ENCODE data around the gene UCP3.

Gene UCP3

DNA sequence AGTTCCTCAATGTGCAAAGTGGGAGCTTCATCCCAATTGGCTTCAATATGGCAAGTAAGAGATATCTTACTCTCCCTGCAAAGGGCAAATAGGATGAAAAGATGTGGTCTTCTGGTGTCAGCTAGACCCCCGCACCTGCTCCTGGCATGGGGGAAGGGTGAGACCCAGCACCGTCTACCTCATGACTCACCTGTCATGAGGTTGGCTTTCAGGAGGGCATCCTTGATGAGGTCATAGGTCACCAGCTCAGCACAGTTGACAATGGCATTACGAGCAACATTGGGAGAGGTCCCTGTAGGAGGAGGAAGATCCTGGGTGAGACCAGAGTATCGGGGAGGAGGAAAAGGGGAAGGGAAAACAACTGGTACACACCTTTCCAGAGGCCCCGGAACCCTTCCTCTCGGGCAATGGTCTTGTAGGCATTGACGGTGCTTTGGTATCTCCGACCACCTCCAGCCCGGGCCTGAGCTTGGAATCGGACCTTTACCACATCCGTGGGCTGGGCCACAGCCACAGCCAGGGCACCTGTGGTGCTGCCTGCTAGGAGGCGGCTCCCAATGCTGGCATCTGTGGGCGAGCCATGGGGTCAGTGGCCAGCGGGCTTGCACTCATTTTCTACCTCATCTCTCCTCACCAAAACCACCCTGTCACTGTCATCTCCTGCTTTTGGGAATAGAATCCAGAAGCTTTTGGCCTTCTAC, 32.3 kb downstream of the UCP3 start:
- no peak for DNase-seq (ENCODE audit: low read depth)

DNA sequence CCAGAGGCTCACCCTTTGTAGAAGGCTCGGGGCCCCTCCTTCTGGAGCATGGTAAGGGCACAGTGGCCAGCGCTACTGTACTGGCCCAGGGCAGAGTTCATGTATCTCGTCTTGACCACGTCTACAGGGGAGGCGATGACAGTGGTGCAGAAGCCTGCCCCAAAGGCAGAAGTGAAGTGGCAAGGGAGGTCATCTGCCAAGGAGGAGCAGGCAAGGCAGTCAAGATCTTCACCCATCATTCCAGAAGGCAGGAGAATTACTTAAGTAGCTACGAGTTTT, 33.5 kb downstream of the UCP3 start:
- H3K4me3 ChIP-seq (ENCODE audit: low read depth, low read length) = no peak overlapping the region
- TF ChIP-seq, protein P1, sequence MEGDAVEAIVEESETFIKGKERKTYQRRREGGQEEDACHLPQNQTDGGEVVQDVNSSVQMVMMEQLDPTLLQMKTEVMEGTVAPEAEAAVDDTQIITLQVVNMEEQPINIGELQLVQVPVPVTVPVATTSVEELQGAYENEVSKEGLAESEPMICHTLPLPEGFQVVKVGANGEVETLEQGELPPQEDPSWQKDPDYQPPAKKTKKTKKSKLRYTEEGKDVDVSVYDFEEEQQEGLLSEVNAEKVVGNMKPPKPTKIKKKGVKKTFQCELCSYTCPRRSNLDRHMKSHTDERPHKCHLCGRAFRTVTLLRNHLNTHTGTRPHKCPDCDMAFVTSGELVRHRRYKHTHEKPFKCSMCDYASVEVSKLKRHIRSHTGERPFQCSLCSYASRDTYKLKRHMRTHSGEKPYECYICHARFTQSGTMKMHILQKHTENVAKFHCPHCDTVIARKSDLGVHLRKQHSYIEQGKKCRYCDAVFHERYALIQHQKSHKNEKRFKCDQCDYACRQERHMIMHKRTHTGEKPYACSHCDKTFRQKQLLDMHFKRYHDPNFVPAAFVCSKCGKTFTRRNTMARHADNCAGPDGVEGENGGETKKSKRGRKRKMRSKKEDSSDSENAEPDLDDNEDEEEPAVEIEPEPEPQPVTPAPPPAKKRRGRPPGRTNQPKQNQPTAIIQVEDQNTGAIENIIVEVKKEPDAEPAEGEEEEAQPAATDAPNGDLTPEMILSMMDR (IDR thresholded peaks at IDR 0.05; ENCODE audit: control insufficient read depth, extremely low read depth, insufficient read depth) = no peak
- no peak for DNase-seq (ENCODE audit: low read depth)

More for the DNA sequence above, 32.3 kb downstream of the UCP3 start:
- TF ChIP-seq, protein P1 (IDR thresholded peaks at IDR 0.05; ENCODE audit: control insufficient read depth, extremely low read depth, insufficient read depth) = no peak
- H3K4me3 ChIP-seq (ENCODE audit: low read depth, low read length) = no peak overlapping the region

DNA sequence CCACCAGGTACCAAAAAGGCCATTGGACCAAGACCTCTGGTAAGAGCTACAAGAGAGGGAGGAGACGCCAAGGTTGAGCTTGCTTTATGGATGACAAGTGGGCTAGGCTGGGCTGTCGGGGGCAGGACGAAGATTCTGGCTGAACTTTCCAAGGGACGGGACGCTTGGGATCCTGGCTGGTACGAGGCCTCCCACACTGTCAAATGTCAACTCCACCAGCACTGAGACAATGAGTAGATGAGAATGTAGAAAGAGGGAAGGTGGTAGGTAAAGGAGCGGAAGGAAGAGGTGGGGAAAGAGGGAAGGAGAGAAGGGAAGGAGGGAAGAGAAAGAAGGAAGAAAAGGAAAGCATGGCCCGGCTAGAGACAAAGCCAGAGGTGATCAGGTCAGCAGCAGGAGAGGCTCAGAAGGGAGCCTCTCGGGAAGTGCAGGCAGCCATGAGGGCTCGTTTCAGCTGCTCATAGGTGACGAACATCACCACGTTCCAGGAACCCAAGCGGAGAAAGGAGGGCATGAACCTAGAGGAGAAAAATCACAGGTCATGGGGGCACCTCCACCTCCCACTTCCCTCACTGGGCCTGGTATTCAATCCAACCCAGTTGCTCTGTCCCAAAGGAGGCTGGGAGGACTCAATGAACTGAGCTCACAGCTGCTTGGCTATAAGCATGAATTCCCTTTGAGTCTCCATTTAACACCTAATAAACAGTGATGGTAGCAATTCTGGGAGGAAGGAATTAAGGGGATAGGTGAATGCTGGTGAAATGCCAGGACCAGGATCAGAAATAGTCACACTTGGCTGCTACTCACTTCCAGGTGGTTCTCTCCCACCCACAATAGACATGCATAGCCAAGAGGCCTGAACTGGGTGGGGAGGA, 34.0 kb downstream of the UCP3 start:
- TF ChIP-seq, protein P1 (IDR thresholded peaks at IDR 0.05; ENCODE audit: control insufficient read depth, extremely low read depth, insufficient read depth) = no peak
- no peak for DNase-seq (ENCODE audit: low read depth)
- H3K4me3 ChIP-seq (ENCODE audit: low read depth, low read length) = no peak overlapping the region

DNA sequence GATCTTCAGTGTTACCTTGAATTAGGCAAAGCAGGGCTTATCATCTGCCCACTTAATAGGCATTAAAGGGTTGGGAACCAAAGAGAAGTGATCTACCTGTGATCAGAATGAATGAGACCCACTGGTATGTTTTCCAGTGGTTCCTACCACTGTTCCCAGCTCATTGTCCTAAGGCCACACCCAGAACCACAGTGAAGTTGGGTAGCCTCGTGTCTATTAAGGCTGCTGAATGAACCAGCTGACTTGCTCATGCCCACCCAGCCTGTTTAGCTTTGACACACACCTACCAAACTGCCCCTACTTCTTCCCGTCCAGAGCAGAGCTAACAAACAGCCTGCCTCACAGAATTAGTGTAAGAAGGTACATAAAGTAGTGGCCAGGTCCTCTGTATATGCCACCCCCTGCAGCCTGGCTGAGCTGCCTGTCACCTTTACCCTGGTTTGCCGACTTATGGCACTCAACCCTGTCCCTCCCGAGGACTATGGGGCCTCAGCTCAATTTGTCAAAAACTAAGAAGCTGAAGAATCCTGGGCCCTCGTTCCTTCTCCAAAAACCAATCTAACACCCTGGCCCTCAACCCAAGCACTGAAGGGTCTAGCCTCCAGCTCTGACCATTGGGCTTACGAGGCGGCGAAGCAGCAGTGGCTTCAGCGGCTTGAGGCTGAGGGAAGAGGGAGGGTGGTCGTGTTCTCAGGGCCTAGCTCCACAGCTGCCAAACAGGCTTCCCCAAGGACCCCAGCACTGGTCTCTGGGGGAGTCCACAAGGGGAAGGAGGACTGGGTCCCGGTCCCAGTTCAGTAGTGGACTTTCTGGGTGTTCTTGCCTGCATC, 36.0 kb downstream of the UCP3 start:
- no peak for DNase-seq (ENCODE audit: low read depth)
- TF ChIP-seq, protein P1 (IDR thresholded peaks at IDR 0.05; ENCODE audit: control insufficient read depth, extremely low read depth, insufficient read depth) = no peak

DNA sequence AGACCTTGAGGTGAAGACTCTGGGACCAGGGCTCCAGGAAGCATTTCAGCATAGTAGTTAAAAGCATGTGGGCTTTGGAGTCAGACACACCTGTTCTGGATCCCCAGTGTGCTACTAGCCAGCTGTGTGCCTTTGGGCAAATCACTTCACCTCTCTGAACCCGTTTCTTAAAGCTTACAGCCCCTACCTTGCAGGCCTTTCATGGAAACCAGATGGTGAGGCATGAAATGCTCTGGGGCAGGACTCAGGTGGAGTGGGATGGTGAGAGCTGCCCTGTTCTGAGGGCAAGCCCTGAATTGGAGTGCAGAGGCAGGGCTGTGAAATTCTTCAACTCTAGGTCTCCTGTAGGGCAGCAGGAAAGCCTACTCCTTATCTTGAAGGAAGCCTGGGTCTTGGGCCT, 36.7 kb downstream of the UCP3 start:
- H3K4me3 ChIP-seq (ENCODE audit: low read depth, low read length) = no peak overlapping the region
- DNase-seq (ENCODE audit: low read depth) = no peak
- TF ChIP-seq, protein P1 (IDR thresholded peaks at IDR 0.05; ENCODE audit: control insufficient read depth, extremely low read depth, insufficient read depth) = no peak

More for the DNA sequence above, 36.0 kb downstream of the UCP3 start:
- H3K4me3 ChIP-seq (ENCODE audit: low read depth, low read length) = no peak overlapping the region

DNA sequence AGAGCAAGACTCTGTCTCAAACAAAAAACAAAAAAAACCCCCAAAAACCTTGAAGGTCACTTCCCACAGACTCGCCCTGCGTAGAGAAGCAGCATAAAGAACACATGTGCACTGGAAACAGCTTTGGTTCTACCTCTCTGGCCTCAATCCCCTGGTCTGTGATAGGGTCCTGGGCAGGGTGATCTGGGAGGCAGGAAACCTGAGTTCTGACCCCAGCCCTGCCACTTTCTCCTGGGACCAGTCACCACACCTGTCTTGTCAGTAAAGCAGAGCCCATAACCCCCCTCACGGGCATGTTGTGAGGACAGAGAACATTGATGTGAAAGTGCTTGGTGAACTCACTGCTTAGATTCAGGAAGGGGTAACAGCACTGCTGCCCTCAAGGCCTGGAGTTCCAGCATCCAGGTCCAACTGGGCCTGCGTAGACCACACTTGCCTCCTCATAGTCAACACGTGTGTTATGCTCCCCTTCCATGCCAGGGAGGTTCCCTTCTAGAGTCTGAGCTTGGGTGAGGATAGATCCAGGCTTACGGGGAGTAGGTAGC, 37.6 kb downstream of the UCP3 start:
- TF ChIP-seq, protein P1 (IDR thresholded peaks at IDR 0.05; ENCODE audit: control insufficient read depth, extremely low read depth, insufficient read depth) = no peak
- no peak overlapping the region for H3K4me3 ChIP-seq (ENCODE audit: low read depth, low read length)
- no peak for DNase-seq (ENCODE audit: low read depth)

Data from LNCaP clone FGC (cell line).